SU-DHL-6 (cell line): ENCODE data around the gene RILPL2.

Experiments
- CTCF ChIP-seq: fragments of 200-600 bp; sonication (generic); IDR thresholded peaks from one replicate; pipeline ENCODE4 v1.5.1; 2017; ENCODE audit warnings: antibody characterized with exemption, mild to moderate bottlenecking, low read length, moderate library complexity; ENCODE audit not compliant: insufficient read depth, poor library complexity, severe bottlenecking
- EZH2phosphoT487 ChIP-seq: fragments of 200-600 bp; sonication (generic), shearing (Covaris generic); conservative IDR thresholded peaks from 2 replicates; pipeline ENCODE4 v1.6.1; 2018; ENCODE audit warnings: mild to moderate bottlenecking, antibody characterized with exemption, low read length, moderate library complexity, mixed read lengths

DNA sequence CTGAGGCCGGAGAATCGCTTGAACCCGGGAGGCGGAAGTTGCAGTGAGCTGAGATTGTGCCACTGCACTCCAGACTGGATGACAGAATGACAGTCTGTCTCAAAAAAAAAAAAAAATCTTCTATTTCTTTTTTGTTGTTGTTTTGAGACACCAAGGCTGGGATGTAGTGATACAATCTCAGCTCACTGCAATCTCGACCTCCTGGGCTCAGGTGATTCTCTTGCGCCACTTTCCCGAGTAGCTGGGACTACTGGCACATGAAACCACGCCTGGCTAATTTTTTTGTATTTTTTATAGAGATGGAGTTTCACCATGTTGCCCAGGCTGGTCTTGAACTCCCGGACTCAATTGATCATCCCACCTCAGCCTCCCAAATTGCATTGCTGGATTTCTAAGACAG lies 14.2 kb upstream of the RILPL2 start:
- TF ChIP-seq CTCF (no peak), EZH2phosphoT487 (no peak)
